ENCODE results near the gene CEP97.

Gene CEP97

GRCh38 chr3:101779047-101779821 lies 54.8 kb downstream of the CEP97 start, which contains the start of gene NXPE3:
Gene NXPE3, plus strand, starts transcription at chr3:101779211. Its CDS starts 6,386 bp downstream, at chr3:101785597.
- DNase-seq, result peak; percentile 74

DNA sequence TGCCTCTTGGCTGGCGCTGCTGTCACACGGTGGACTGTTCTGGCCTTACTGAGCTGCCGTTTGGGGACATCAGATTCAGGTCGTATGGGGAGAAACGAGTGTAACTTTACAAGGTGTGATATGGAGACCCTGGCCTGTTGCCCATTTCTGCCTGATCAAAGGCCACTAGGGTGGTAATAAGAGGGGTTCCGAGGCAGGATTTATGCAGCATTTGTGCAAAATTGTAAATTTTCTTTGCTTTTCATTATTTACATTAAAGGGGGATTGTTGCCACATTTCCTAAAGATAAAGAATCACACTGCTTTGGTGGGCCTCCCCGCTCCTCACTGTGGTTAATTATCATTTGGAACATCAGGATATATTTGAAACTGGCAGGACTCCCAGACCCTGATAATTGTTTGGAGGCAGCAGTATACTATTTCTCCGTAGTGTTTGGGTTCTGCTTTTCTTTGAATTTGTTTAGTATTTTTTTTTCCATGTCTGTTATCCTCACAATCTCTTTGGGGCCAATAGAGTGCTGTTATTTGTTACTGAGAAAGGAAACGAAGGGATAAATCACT lies 55.5 kb downstream of the CEP97 start:
- no peak for DNase-seq

DNA sequence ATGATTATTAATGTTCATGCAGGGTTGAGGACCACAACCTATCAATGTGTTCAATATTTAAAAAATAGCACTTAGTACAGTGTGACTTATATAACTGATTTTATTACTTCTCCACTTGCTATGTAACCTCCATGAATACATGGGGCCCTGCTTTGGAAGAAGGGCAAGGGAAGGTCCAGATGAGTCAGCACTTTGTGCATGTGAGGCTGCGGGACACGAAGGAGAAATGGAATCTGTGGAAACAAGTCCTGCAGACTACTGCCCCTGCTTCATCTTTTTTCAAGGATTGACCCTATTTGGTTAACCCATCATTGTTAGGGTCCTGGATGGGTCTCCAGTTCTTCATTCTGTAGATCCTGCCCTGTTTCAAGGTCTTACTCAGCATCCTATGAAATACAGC lies 56.2 kb downstream of the CEP97 start:
- DNase-seq, result peak; percentile 26

DNA sequence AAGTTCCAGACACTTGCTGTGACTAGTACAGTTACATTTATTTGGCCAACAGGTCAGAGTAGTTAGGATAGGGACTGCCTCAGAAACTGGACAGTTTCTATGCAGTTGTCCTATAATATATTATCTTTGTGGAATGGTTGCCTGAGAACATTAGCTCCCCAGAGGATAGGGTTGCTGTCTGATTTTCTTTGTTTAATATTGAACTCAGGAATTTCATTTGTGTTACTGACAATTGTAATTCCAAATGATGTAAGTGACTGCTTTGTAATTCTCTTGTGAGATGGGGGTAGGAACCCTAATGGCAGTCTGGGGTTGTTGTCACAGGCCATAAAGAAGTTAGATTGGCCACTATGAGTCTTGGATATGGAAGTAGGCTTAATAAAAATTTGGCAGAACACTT lies 56.8 kb downstream of the CEP97 start:
- no peak for DNase-seq

GRCh38 chr3:101784855-101785613 lies 60.6 kb downstream of the CEP97 start:
- no peak for DNase-seq

GRCh38 chr3:101791778-101792177 lies 67.4 kb downstream of the CEP97 start:
- DNase-seq, result no peak

DNA sequence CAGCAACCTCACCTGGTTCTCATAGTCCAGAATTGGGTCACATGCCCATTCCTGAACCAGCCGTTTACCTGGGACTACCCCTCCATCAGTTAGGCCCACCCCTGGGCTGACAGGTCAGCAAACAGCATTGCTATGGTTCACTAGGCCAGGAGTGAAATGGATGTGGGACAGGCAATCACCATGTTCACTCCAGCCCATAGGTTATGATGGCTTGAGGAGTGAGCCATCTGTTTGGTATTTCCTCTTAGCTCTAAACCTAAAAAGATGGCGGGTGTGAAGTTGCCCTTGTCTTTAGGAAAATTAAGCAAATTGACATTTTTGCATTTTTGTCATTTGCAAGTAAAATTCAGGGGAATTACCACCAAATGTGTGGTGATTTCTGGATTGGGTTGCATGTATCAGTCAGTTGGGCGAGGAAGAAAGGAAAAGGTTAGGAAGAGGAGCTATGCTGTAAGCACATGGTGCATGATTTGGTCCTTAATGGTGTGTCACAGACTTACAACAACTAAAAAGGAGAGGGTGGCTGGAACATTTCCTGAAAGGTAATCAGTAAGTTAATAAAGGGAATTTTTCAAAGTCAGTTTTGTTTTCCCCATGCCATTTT lies 71.8 kb downstream of the CEP97 start:
- DNase-seq, result no peak

DNA sequence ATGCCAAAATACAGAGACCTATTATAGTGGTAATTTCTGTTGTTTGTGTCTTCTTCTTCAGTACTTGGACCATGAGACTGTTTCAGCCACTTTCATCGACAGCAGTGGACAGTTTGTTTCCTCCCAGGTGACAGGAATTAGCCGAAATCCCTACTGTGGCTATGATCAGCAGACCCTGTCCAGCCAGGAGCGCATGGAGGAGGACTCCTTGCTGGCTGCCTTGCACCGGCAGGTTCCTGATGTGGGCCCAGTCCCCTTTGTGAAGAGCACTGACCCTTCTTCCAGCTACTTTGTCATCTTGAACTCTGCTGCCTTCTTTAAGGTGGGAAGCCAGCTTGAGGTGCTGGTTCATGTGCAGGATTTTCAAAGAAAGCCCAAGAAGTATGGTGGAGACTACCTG lies 76.8 kb downstream of the CEP97 start:
- no peak for DNase-seq

- DNase-seq, result no peak
These were observed 77.8 kb downstream of the CEP97 start for GRCh38 chr3:101802179-101802578.

DNA sequence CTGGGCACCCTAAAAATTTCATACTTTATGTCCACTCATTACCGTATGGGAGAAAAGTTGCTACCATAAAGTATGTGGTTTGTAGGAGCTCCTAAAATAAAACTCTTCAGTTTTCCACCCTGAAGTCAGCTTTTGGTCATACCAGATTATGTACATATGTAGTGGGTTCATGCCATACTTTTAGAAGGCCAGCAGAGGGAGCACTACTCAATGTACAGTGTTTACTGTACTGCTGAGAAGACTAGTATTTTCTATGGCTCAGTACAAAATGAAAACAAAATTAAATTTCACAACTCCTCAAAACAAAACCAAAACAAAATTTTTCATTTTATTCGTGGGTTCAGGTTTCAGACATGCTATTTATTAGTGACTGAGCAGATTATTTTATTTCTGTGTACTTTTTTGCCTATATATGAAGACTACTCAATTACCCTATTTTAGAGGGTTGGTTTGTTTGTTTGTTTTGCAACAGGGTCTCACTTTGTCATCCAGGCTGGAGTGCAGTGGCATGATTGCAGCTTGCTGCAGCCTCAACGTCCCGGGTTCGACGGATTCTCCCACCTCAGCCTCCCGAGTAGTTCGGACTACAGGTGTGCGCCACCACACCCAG lies 78.9 kb downstream of the CEP97 start:
- no peak for DNase-seq

DNA sequence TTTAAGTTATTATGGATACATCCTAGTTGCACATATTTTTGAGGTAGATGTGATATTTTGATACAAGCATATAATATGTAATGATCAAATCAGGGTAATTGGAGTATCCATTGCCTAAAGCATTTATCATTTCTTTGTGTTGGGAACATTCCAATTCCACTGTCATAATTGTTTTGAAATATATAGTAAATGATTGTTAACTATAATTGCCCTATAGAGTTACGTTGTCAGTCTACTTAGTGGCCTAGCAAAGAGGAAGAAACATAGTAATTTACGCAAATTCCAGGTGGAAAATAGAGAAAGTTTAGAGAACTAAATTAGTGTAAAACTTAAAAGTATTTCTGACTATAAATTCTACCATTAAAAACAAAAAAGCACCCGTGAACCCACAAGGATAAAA lies 79.5 kb downstream of the CEP97 start:
- DNase-seq, result no peak

DNA sequence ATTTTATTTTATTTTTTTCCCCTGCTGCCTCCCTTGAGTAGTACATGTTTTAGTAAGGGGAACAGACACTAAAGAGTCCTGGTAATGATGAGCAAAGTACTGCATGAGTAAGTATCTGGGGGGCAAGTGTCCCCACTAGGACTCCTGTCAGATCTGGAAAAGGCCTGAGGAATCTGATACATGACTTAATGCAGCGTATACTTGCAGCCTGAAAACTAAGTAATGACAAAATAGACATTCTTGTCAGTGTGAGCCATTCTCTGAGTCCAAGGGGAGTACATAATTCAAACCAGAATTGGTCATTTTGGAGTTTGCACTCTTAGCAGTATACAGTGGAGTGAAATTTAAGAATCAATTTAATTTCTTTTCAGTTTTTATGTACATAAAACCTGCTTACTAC lies 82.1 kb downstream of the CEP97 start:
- DNase-seq, result no peak

DNA sequence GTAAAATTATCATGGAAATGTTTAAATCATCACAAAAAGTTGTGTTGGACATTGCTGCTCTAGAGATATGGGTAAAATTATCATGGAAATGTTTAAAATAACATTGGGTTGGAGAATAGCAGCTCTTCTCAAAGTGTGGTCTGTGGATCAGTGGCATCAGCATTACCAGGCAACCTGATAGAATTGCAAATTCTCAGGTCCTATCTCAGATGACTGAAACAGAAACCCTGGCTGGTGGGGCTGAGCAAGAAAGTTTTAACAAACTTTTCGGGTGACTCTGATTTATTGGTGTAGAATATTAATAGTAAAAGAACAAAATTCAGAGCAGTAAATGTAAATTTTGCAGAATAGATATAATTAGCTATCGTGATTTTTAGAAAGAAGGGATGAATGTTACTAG lies 83.5 kb downstream of the CEP97 start:
- no peak for DNase-seq

DNA sequence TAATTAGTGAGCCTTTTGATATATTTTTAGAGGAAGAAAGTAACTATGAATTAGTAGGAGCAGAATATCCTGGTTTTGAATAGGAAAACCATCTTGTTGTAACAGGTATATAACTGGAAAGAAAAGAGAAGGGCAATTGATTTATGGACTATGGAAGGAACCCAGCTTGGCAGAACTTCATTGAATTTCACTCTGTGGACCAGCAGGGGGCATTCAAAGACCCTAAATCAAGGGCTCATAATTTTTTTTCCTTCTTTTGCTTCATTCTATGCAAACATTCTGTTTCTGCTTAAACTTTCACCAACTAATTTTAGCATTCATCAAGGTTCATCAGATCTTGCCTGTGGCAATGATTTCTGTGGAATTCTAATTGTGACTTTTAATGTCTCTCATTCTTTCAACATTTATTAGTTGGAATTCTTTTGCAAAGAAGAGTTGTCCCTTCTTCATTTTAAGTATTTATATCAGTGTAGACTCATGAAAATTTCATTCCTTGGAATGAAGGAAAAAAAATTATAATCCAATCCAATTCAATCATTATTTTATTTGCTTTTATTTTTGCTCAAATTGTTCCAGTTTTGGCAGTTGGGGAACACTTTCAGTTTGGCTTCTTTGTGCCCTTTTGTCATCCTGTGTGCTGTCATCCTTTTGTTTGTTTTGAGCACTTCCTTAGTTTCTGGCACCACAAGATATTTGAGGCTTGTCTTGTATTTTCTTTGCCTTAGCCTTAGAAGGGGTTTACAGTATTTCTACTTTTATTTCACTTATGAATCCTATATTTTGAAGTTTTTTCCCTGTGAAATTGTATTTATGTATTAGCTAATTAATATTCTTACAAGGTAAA lies 85.0 kb downstream of the CEP97 start:
- no peak for DNase-seq

DNA sequence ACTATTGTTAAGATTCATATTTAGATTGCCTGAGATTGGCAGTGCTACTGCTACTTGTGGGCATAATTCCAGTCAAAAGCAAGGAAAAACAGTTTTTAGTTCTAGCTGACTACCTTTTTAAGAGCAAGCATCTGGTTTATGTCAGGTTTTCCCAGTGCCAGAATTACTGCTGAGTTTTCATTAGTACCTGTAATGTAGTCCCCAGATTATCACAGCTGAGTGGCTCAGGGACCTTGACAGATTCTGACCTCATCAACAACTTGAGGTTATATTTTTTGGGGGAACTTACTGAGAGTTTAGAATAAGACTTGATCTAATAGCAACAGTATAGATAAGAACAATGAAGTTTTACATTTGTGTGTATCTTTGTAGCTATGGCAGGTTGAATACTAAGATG lies 85.6 kb downstream of the CEP97 start:
- DNase-seq, result no peak

DNA sequence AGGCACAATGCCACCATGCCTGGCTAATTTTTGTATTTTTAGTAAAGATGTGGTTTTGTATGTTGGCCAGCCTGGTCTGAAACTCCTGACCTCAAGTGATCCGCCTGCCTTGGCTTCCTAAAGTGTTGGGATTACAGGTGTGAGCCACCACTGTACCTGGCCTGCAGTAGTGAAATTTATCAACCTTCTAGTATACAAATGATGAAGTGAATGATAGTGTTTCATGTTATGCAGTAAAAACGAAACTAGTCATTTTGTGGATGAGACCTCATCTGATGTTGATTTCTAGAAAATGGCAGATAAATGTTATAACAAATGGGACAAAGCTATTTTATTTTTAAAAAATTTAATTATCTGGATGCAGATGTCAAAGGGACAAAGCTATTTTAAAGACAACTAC lies 87.5 kb downstream of the CEP97 start:
- no peak for DNase-seq

GRCh38 chr3:101812895-101813294 lies 88.5 kb downstream of the CEP97 start:
- DNase-seq, result no peak

DNA sequence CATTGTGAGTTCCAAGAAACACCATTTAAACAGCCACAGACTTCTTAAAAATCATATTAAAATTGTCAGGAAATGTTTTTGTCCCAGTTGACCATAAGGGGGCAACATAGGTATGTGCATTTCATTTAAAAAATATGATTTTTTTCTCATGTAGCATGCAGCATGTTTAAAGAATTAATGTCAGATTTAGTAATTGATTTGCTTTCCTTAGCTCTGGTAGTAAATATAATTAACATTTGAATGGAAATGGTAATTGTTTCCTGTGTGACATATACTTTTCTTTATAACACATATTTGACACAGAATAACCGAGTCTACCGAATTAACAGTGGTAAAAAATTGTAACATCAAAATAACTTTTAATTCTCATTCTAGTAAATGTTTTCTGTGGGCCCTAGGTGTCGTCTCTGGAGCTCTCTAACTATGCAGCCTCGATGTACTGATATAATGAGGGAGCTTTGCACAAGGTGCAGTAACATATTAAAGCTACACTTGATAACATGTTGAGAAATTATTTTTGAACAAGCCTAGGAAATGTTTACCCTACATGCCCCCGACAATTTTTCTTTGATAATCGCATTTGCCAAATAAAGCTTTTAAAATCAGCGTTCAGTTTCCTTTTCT lies 89.5 kb downstream of the CEP97 start:
- DNase-seq, result no peak

DNA sequence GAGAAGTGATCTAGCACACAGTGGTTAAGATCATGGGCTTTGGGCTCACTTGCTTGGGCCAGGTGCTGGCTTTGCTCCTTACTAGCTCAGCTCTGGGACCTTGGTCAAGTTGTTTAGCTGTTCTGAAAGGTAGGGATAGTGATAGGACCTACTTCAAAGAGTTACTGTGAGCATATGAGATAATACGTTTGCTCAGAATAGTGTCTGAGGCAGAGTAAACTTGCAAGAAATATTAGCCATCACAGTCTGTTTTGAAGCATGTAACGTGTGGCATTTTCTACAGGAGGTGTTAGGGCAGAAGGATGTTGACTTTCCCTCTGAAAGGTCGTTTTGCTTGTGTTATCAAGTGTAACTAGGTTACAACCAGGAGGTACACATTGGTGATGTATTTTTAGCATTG lies 90.4 kb downstream of the CEP97 start:
- no peak for DNase-seq

GRCh38 chr3:101816215-101817149 lies 92.1 kb downstream of the CEP97 start:
- no peak for DNase-seq

GRCh38 chr3:101817992-101818391 lies 93.6 kb downstream of the CEP97 start:
- DNase-seq, result no peak

Measured in T1000 (cell line).